H1 (cell line): Measurements from ENCODE around the gene SLC7A6OS. TPM values are rescaled to one million over a fixed set of nuclear protein-coding genes. Genes with fewer than 3 reads are reported as not detected.

ENCODE experiments used
- CTCF ChIA-PET: fragments of 300-600 bp; sonication (Branson Sonifier 250); formaldehyde crosslinking; loops from one replicate; lab custom pipeline; 2021; ENCODE audit not compliant: partially characterized antibody; lab: Charles Lee
- POLR2A ChIA-PET: fragments of 300-600 bp; sonication (Branson Sonifier 250); formaldehyde crosslinking; loops from one replicate; lab custom pipeline; 2021; ENCODE audit warnings: inconsistent platforms; ENCODE audit not compliant: partially characterized antibody; lab: Charles Lee
- DNase-seq, 2 experiments: peaks; one replicate each; pipeline versions ENCODE4 v3.0.0 to v3.0.0-alpha.2; 2010 to 2022; ENCODE audit warnings: low spot score in 2 of 2, low read depth in 1 of 2, mixed read lengths in 1 of 2
- FAIRE-seq: peaks from 2 replicates; lab custom pipeline; 2011; peaks lifted over from hg19 to GRCh38; lab: Jason Lieb, UNC
- H2AFZ ChIP-seq: 2 replicates; pipeline ENCODE4 v1.8.1; 2012; ENCODE audit warnings: low read length, inconsistent platforms
- H2AK5ac ChIP-seq: 2 replicates; pipeline ENCODE4 v1.6.1; 2013; ENCODE audit warnings: low read depth, low read length
- H2BK120ac ChIP-seq: replicated peaks from 2 replicates; pipeline ENCODE3; 2013; ENCODE audit warnings: low read depth, low read length, inconsistent platforms
- H2BK12ac ChIP-seq: 2 replicates; pipeline ENCODE4 v1.6.1; 2013; ENCODE audit warnings: low read depth, low read length
- H2BK15ac ChIP-seq: 2 replicates; pipeline ENCODE4 v1.6.1; 2013; ENCODE audit warnings: low read length
- H2BK20ac ChIP-seq: 2 replicates; pipeline ENCODE4 v1.6.1; 2013; ENCODE audit warnings: low read length
- H2BK5ac ChIP-seq: 2 replicates; pipeline ENCODE4 v1.6.1; 2013; ENCODE audit warnings: low read depth, low read length
- H3K14ac ChIP-seq: 2 replicates; pipeline ENCODE4 v1.6.1; 2013; ENCODE audit warnings: inconsistent platforms; ENCODE audit not compliant: insufficient read length
- H3K18ac ChIP-seq: 2 replicates; pipeline ENCODE4 v1.6.1; 2013; ENCODE audit warnings: low read length; ENCODE audit errors: extremely low read depth
- H3K23ac ChIP-seq: 2 replicates; pipeline ENCODE4 v1.6.1; 2013; ENCODE audit warnings: inconsistent platforms; ENCODE audit not compliant: insufficient read length
- H3K23me2 ChIP-seq: 2 replicates; pipeline ENCODE4 v1.6.1; 2013; ENCODE audit warnings: low read depth, low read length
- H3K27ac ChIP-seq: 2 replicates; pipeline ENCODE4 v1.6.1; 2011; ENCODE audit warnings: low read depth, low read length, inconsistent platforms
- H3K27me3 ChIP-seq, 4 experiments: replicated peaks in 1 of 4; 1 replicate in 1 of 4; 2 replicates in 3 of 4; pipeline versions ENCODE4 v1.6.1 to v1.8.1; 2011 to 2013; ENCODE audit warnings: low read length in 3 of 4, mild to moderate bottlenecking in 3 of 4, inconsistent platforms in 2 of 4, mixed read lengths in 2 of 4, moderate library complexity in 1 of 4; ENCODE audit not compliant: control insufficient read depth in 3 of 4, insufficient read depth in 3 of 4; ENCODE audit errors: extremely low read depth in 1 of 4
- H3K36me3 ChIP-seq, 4 experiments: 2 replicates each; pipeline versions ENCODE4 v1.6.1 to v1.8.1; 2011 to 2013; ENCODE audit warnings: mild to moderate bottlenecking in 4 of 4, low read length in 3 of 4, moderate library complexity in 2 of 4, control low read depth in 1 of 4, inconsistent platforms in 1 of 4; ENCODE audit not compliant: insufficient read depth in 4 of 4, control insufficient read depth in 2 of 4
- H3K4ac ChIP-seq: replicated peaks from 2 replicates; pipeline ENCODE3; 2013; ENCODE audit warnings: low read length, low read depth, mixed read lengths, inconsistent platforms; ENCODE audit not compliant: insufficient read length
- H3K4me1 ChIP-seq, 4 experiments: replicated peaks in 1 of 4; 1 replicate in 1 of 4; 2 replicates in 3 of 4; pipeline versions ENCODE4 v1.6.1 to v1.8.1; 2011 to 2013; ENCODE audit warnings: low read length in 3 of 4, inconsistent platforms in 2 of 4, mixed read lengths in 1 of 4; ENCODE audit not compliant: insufficient read depth in 4 of 4, control insufficient read depth in 3 of 4
- H3K4me2 ChIP-seq, 2 experiments: 2 replicates each; pipeline versions ENCODE4 v1.6.1 to v1.8.1; 2011 to 2013; ENCODE audit warnings: low read depth in 2 of 2, low read length in 2 of 2, control low read depth in 1 of 2, inconsistent platforms in 1 of 2, mild to moderate bottlenecking in 1 of 2; ENCODE audit not compliant: insufficient read depth in 1 of 2
- H3K4me3 ChIP-seq, 4 experiments: fragments of 200-600, 300-600 bp in 1 of 4; sonication (generic), shearing (Covaris generic), sonication (Bioruptor Twin) in 1 of 4; 2 replicates each; pipeline versions ENCODE4 v1.5.1 to v1.8.1; 2011 to 2016; ENCODE audit warnings: low read length in 4 of 4, low read depth in 3 of 4, control low read depth in 2 of 4, inconsistent platforms in 2 of 4, mild to moderate bottlenecking in 2 of 4, mixed read lengths in 1 of 4, moderate library complexity in 1 of 4; ENCODE audit not compliant: insufficient read depth in 2 of 4; ENCODE audit errors: extremely low read depth in 1 of 4
- H3K56ac ChIP-seq: replicated peaks from 2 replicates; pipeline ENCODE3; 2013; ENCODE audit warnings: low read depth, mild to moderate bottlenecking, mixed read lengths, low read length, inconsistent platforms; ENCODE audit not compliant: insufficient read length
- H3K79me1 ChIP-seq: 2 replicates; pipeline ENCODE4 v1.6.1; 2013; ENCODE audit warnings: low read depth, low read length, control low read depth
- H3K79me2 ChIP-seq, 2 experiments: 2 replicates each; pipeline versions ENCODE4 v1.6.1 to v1.8.1; 2012 to 2013; ENCODE audit warnings: low read length in 2 of 2, mild to moderate bottlenecking in 2 of 2, inconsistent platforms in 1 of 2; ENCODE audit not compliant: insufficient read depth in 2 of 2, control insufficient read depth in 1 of 2
- H3K9ac ChIP-seq, 4 experiments: replicated peaks in 1 of 4; 1 replicate in 1 of 4; 2 replicates in 3 of 4; pipeline versions ENCODE4 v1.6.1 to v1.8.1; 2011 to 2013; ENCODE audit warnings: low read depth in 3 of 4, low read length in 3 of 4, control low read depth in 2 of 4, mild to moderate bottlenecking in 2 of 4, moderate library complexity in 2 of 4, inconsistent platforms in 1 of 4; ENCODE audit errors: extremely low read depth in 1 of 4
- H3K9me3 ChIP-seq, 2 experiments: 2 replicates each; pipeline versions ENCODE4 v1.6.1 to v1.8.1; 2012 to 2013; ENCODE audit warnings: mild to moderate bottlenecking in 2 of 2, moderate library complexity in 2 of 2, control low read depth in 1 of 2, inconsistent platforms in 1 of 2, low read depth in 1 of 2, low read length in 1 of 2, mixed read lengths in 1 of 2; ENCODE audit not compliant: insufficient read depth in 2 of 2
- H4K20me1 ChIP-seq, 2 experiments: replicated peaks in 1 of 2; 2 replicates each; pipeline versions ENCODE3 to v1.8.1; 2011 to 2013; ENCODE audit warnings: inconsistent platforms in 2 of 2, low read length in 2 of 2, mild to moderate bottlenecking in 1 of 2; ENCODE audit not compliant: insufficient read depth in 2 of 2, control insufficient read depth in 1 of 2
- H4K5ac ChIP-seq: 2 replicates; pipeline ENCODE4 v1.6.1; 2013; ENCODE audit warnings: low read length, low read depth, mixed read lengths, inconsistent platforms; ENCODE audit not compliant: insufficient read length
- H4K8ac ChIP-seq: 2 replicates; pipeline ENCODE4 v1.8.0; 2013; ENCODE audit warnings: mild to moderate bottlenecking, moderate library complexity, low read length, inconsistent platforms; ENCODE audit not compliant: insufficient read depth; ENCODE audit errors: extremely low read depth
- H4K91ac ChIP-seq: replicated peaks from 2 replicates; pipeline ENCODE3; 2013; ENCODE audit warnings: low read length, mixed read lengths, inconsistent platforms; ENCODE audit not compliant: insufficient read length
- CEBPB ChIP-seq: IDR thresholded peaks from 2 replicates; pipeline ENCODE4 v1.6.1; 2012; ENCODE audit warnings: low read depth, low read length
- EZH2 ChIP-seq: fragments of 200-600 bp; sonication (generic); IDR thresholded peaks from 2 replicates; pipeline ENCODE4 v1.7.1; 2012; ENCODE audit warnings: low read depth, mild to moderate bottlenecking, moderate library complexity, low read length, inconsistent platforms; ENCODE audit not compliant: severe bottlenecking
- JUND ChIP-seq: IDR thresholded peaks from 2 replicates; pipeline ENCODE4 v1.6.1; 2011; ENCODE audit warnings: mild to moderate bottlenecking, improper control_type of control experiment, low read length
- NANOG ChIP-seq: IDR thresholded peaks from 2 replicates; pipeline ENCODE4 v1.6.1; 2011; ENCODE audit warnings: low read length, low read depth, mild to moderate bottlenecking, inconsistent platforms; ENCODE audit not compliant: insufficient read depth, poor library complexity, severe bottlenecking
- POLR2AphosphoS5 ChIP-seq: IDR thresholded peaks from 2 replicates; pipeline ENCODE4 v1.6.1; 2011; ENCODE audit warnings: low read depth, low read length
- POU5F1 ChIP-seq: IDR thresholded peaks from 2 replicates; pipeline ENCODE4 v1.6.1; 2011; ENCODE audit warnings: low read depth, mild to moderate bottlenecking, low read length, moderate library complexity
- RFX5 ChIP-seq: IDR thresholded peaks from 2 replicates; pipeline ENCODE4 v1.6.1; 2011; ENCODE audit warnings: low read depth, low read length, improper control_type of control experiment, borderline replicate concordance
- SP1 ChIP-seq: IDR thresholded peaks from 2 replicates; pipeline ENCODE4 v1.6.1; 2011; ENCODE audit warnings: low read depth, low read length
- SP2 ChIP-seq: IDR thresholded peaks from 2 replicates; pipeline ENCODE4 v1.6.1; 2012; ENCODE audit warnings: mild to moderate bottlenecking, low read length, inconsistent platforms
- YY1 ChIP-seq: IDR thresholded peaks from 2 replicates; pipeline ENCODE4 v1.6.1; 2011; ENCODE audit warnings: low read depth, mild to moderate bottlenecking, low read length
- WGBS, 2 experiments: shearing (Covaris generic) in 1 of 2; methylation state at CpG; one replicate each; pipeline versions ENCODE4 v1.1.6 to v1.1.7; 2013 to 2015; ENCODE audit warnings: low lambda C conversion rate in 2 of 2, mixed read lengths in 2 of 2, inconsistent platforms in 1 of 2, low coverage in 1 of 2, missing lambda C conversion rate in 1 of 2; ENCODE audit not compliant: insufficient replicate concordance in 2 of 2, insufficient coverage in 1 of 2, insufficient read length in 1 of 2; ENCODE audit errors: extremely low coverage in 1 of 2, missing lambda C conversion rate in 1 of 2; 5-methylcytosine and 5-hydroxymethylcytosine counted together
- polyA plus RNA-seq, 7 experiments: library from polyadenylated mRNA; depleted of rRNA in 3 of 7; stranded (reverse) in 5 of 7; unstranded in 2 of 7; fragments of >200 nt in 5 of 7; fragments of 200-250 nt in 2 of 7; gene quantifications; 1 replicate in 5 of 7; 2 replicates in 1 of 7; 4 replicates in 1 of 7; pipeline versions ENCODE4 v1.2.1 to v1.2.3, GENCODE V29; 2011 to 2013; ENCODE audit warnings: missing spikeins in 2 of 7, mixed read lengths in 2 of 7
- total RNA-seq: library from RNA; stranded (reverse); fragmentation: NEBNext Ultra II Directional; extraction: Animal tissue kit (Norgen Biotek cat#: 25700); gene quantifications from 2 replicates; pipeline ENCODE4 v1.2.1, GENCODE V29; 2021
- TF ChIP-seq, protein P1 (sequence below): IDR thresholded peaks from 2 replicates; pipeline ENCODE4 v1.6.1; 2012; ENCODE audit warnings: inconsistent platforms
- TF ChIP-seq, protein P2 (sequence below), 3 experiments: IDR thresholded peaks; 1 replicate in 2 of 3; 2 replicates in 1 of 3; pipeline versions ENCODE4 v1.5.1 to v1.6.1; 2011; ENCODE audit warnings: low read length in 3 of 3, mild to moderate bottlenecking in 3 of 3, inconsistent platforms in 2 of 3, low read depth in 1 of 3, moderate library complexity in 1 of 3; ENCODE audit not compliant: insufficient read depth in 1 of 3; ENCODE audit errors: control extremely low read depth in 1 of 3

The SLC7A6OS gene
- total and polyA plus RNA-seq, 2 of the 8 experiments (the other 6 are each of a cell fraction or from before 2014, with no cell fraction given): 7.3 to 21.3 TPM

DNA sequence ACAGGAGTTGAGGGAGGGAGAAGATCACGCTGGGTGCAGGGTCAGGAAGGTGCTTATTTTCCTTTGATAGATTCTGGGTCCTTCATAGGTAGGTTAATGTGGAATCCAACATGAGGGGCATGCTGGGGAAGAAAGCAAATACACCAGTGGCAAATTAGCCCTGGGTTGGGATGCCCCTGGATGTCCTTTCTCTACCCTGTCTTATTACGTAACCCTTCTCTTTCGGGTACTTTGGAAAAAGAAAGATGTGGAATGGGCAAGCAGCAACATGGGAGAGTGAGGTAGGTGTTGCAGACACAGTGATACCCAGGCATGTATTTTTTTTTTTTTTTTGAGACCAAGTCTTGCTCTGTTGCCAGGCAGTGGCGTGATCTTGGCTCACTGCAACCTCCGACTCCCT is 37.3 kb downstream of the SLC7A6OS start:
- Histone ChIP-seq H2BK15ac (no peak overlapping the region), H3K4me3 (no peak overlapping the region), H3K4me2 (no peak overlapping the region), H3K79me2 (peaks cover 0 to 20% of the 10 kb centered on the region in 2 experiments; a peak in 2 of 4 replicates), H3K4me1 (no peaks in the 10 kb centered on the region), H3K56ac (no peak overlapping the region), H3K36me3 (peaks cover 0 to 2% (median 0%) of the 10 kb centered on the region in 4 experiments; a peak in 2 of 8 replicates), H3K79me1 (peaks cover 12% of the 10 kb centered on the region), H3K27ac (no peak overlapping the region), H4K5ac (no peak overlapping the region), H4K91ac (no peak overlapping the region), H2BK120ac (no peak overlapping the region), H3K14ac (no peak overlapping the region), H3K4ac (no peak overlapping the region), H3K23ac (no peak overlapping the region), H2AFZ (no peak overlapping the region), H2BK12ac (no peak overlapping the region), H3K9ac (no peak overlapping the region), H2BK5ac (no peak overlapping the region), H4K20me1 (no peaks in the 10 kb centered on the region), H2AK5ac (no peak overlapping the region), H3K9me3 (no peaks in the 10 kb centered on the region), H3K23me2 (no peaks in the 10 kb centered on the region), H2BK20ac (no peak overlapping the region), H3K18ac (no peak overlapping the region), H3K27me3 (no peaks in the 10 kb centered on the region), H4K8ac (no peak overlapping the region)
- DNase-seq (no peak), FAIRE-seq (no peak)
- POLR2A ChIA-PET: interaction anchor here (1.1 to 1.5 kb wide), 2 partner anchors 22 to 37 kb away, joined by 3 to 5 read pairs; partner anchors contain the start of gene ESRP2
- WGBS, 2 experiments: 88% methylated on average over 5 of the region's 5 CpGs; no CpG with 5 or more reads in 1 of the 2 experiments
- CTCF ChIA-PET: interaction anchor here (1.1 to 8.5 kb wide), 8 partner anchors 10 to 56 kb away, joined by 4 to 63 read pairs (median 7); partner anchors contain the start of gene SLC7A6
- TF ChIP-seq, protein P1, sequence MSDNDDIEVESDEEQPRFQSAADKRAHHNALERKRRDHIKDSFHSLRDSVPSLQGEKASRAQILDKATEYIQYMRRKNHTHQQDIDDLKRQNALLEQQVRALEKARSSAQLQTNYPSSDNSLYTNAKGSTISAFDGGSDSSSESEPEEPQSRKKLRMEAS: no peak
- TF ChIP-seq POLR2AphosphoS5 (no peak), JUND (no peak), EZH2 (no peak), RFX5 (no peak), CEBPB (no peak), SP1 (no peak), SP2 (no peak), NANOG (no peak), POU5F1 (no peak), YY1 (no peak)
- TF ChIP-seq, protein P2, sequence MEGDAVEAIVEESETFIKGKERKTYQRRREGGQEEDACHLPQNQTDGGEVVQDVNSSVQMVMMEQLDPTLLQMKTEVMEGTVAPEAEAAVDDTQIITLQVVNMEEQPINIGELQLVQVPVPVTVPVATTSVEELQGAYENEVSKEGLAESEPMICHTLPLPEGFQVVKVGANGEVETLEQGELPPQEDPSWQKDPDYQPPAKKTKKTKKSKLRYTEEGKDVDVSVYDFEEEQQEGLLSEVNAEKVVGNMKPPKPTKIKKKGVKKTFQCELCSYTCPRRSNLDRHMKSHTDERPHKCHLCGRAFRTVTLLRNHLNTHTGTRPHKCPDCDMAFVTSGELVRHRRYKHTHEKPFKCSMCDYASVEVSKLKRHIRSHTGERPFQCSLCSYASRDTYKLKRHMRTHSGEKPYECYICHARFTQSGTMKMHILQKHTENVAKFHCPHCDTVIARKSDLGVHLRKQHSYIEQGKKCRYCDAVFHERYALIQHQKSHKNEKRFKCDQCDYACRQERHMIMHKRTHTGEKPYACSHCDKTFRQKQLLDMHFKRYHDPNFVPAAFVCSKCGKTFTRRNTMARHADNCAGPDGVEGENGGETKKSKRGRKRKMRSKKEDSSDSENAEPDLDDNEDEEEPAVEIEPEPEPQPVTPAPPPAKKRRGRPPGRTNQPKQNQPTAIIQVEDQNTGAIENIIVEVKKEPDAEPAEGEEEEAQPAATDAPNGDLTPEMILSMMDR (IDR thresholded peaks at IDR 0.05; ENCODE audit: control extremely low read depth in 1 of 3, insufficient read depth in 1 of 3, low read depth in 1 of 3, low read length in 3 of 3): no peak
